ENCODE results near the gene LMOD2. TPM values are rescaled to one million over a fixed set of nuclear protein-coding genes. Genes with fewer than 3 reads are reported as not detected.

Gene LMOD2, protein sequence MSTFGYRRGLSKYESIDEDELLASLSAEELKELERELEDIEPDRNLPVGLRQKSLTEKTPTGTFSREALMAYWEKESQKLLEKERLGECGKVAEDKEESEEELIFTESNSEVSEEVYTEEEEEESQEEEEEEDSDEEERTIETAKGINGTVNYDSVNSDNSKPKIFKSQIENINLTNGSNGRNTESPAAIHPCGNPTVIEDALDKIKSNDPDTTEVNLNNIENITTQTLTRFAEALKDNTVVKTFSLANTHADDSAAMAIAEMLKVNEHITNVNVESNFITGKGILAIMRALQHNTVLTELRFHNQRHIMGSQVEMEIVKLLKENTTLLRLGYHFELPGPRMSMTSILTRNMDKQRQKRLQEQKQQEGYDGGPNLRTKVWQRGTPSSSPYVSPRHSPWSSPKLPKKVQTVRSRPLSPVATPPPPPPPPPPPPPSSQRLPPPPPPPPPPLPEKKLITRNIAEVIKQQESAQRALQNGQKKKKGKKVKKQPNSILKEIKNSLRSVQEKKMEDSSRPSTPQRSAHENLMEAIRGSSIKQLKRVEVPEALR
- 5.4 TPM for total RNA-seq
- not detected for polyA plus RNA-seq

DNA sequence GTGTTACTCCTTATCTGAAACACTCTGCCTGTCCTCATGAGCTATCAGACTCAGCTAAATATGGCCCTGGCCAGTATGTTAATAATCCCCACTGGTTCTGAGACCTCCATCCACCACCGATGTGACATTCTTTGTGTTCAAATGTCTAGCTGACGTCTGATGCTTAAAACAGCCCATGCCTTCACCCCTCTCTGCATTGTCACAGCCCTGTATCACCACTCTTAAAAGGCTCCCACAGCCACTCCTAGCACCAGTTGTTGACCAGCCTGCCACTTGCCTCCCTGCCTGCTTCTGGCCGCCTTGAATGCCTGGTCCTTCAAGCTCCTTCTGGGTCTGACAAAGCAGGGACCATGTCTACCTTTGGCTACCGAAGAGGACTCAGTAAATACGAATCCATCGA is at the start of gene LMOD2:
Gene LMOD2, plus strand, starts transcription at position 253 of the 400 bp plus-strand sequence. Its CDS starts 98 bp downstream, at position 351.
- Histone ChIP-seq H3K4me1 (ENCODE audit: insufficient read depth) (no peaks in the 10 kb centered on the region), H3K36me3 (ENCODE audit: insufficient read depth) (no peaks in the 10 kb centered on the region), H3K4me3 (ENCODE audit: low read depth, low read length) (no peak within 1 kb of the TSS), H3K27ac (ENCODE audit: low read depth) (no peak within 1 kb of the TSS)
- DNase-seq (ENCODE audit: extremely low spot score), result no peak
- 75% methylated on average over 6 of the region's 6 CpGs for WGBS

GRCh38 chr7:123607423-123607975 is 48.2 kb upstream of the LMOD2 start:
- no peak overlapping the region for H3K4me3 ChIP-seq (ENCODE audit: low read depth, low read length)
- no peaks in the 10 kb centered on the region for H3K4me1 ChIP-seq (ENCODE audit: insufficient read depth)
- 79% methylated on average over 4 of the region's 4 CpGs for WGBS
- H3K27ac ChIP-seq (ENCODE audit: low read depth), result no peak overlapping the region
- H3K36me3 ChIP-seq (ENCODE audit: insufficient read depth), result no peaks in the 10 kb centered on the region
- no peak for DNase-seq (ENCODE audit: extremely low spot score)

DNA sequence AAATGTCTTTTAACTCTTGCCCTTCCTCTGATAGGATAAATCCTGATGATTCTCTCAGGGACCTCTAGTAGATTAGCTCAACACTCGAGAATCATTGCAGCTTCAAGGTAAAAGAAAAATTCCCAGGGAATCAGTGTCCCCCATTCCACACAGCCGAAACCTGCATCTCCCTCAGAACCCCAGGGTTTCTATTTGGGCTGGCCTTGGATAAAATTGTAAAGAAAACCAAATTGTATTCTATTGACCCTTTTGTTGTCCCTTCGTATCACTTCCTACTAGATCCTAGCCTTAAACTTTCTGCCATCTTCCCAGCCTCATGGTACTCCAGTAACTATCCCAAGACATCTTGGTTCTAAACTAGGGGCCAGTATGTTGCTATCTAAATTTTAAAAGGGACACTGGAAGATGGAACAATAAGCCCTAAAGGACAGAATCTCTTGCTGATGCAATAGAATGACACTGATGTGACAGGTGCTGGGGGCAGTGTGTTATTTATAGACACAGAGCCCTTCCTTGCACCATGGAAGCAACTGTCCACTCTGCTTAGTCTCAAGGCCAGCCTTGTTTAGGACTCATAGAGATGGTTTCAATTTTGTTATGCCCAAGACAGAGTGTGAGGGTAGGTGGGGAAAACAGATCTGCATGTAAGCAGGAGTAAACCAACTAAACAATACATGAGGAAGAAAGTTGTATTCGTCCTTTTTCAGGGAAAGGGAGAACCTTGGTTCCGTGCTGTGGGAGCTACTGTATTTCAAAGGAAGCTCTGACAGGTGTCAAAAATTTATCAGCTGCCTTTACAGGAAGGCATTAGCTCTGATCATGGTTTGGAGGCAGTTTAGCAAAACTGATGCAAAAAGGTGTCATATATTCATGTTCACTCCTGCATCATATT is 46.4 kb upstream of the LMOD2 start:
- Histone ChIP-seq H3K27ac (ENCODE audit: low read depth) (no peak overlapping the region), H3K36me3 (ENCODE audit: insufficient read depth) (no peaks in the 10 kb centered on the region), H3K4me3 (ENCODE audit: low read depth, low read length) (no peak overlapping the region), H3K4me1 (ENCODE audit: insufficient read depth) (no peaks in the 10 kb centered on the region)
- DNase-seq (ENCODE audit: extremely low spot score), result no peak
- WGBS, result 87% methylated on average over 5 of the region's 5 CpGs

- no peak overlapping the region for H3K27ac ChIP-seq (ENCODE audit: low read depth)
Observed at GRCh38 chr7:123609883-123610239, 45.8 kb upstream of the LMOD2 start.

DNA sequence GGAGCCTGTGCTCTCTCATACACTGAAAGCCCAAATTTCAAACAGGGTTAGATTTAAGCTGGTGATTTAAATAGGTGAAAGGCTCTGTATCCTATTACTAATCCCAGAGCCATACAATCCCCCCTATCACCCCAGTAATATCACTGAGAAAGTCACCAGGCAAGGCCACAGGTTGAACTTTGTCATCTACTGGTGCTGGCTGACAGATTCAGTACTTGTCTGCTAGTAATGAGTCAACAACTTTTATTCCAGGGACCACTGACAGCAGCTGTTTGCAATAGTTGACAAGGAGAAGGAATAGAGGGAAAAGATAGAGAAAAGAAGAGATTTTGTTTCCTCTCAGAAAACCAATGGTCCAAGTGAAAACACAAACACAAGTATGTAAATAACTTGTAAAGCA is 43.6 kb upstream of the LMOD2 start:
- Histone ChIP-seq H3K27ac (ENCODE audit: low read depth) (no peak overlapping the region), H3K36me3 (ENCODE audit: insufficient read depth) (no peaks in the 10 kb centered on the region), H3K4me3 (ENCODE audit: low read depth, low read length) (no peak overlapping the region), H3K4me1 (ENCODE audit: insufficient read depth) (no peaks in the 10 kb centered on the region)
- DNase-seq (ENCODE audit: extremely low spot score), result no peak

More at GRCh38 chr7:123609883-123610239, 45.8 kb upstream of the LMOD2 start:
- Histone ChIP-seq H3K4me3 (ENCODE audit: low read depth, low read length) (no peak overlapping the region), H3K4me1 (ENCODE audit: insufficient read depth) (no peaks in the 10 kb centered on the region), H3K36me3 (ENCODE audit: insufficient read depth) (no peaks in the 10 kb centered on the region)
- DNase-seq (ENCODE audit: extremely low spot score), result no peak
- WGBS, result 73% methylated on average over 2 of the region's 2 CpGs

- Histone ChIP-seq H3K4me3 (ENCODE audit: low read depth, low read length) (no peak overlapping the region), H3K4me1 (ENCODE audit: insufficient read depth) (no peaks in the 10 kb centered on the region), H3K27ac (ENCODE audit: low read depth) (no peak overlapping the region), H3K36me3 (ENCODE audit: insufficient read depth) (no peaks in the 10 kb centered on the region)
- 30% methylated on average over 2 of the region's 2 CpGs for WGBS
- DNase-seq (ENCODE audit: extremely low spot score), result no peak
Observed at GRCh38 chr7:123615344-123615743, 40.3 kb upstream of the LMOD2 start.

DNA sequence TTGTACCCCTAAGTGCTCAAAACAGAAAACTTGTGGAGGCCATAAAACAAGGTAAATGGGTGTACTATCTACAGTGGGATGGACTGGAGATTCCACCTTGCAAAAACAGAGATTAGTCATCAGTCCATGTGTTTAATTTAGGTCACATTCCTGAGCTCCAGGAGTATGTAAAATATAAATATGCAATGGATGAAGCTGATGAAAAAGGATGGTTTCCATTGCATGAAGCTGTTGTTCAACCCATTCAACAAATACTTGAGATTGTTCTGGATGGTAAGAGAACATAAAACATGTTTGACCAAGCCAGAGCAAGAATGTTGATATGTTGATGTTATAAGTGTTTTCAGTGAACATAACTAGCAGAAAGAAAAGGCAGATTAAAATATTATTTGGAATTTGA is 39.4 kb upstream of the LMOD2 start:
- H3K27ac ChIP-seq (ENCODE audit: low read depth), result no peak overlapping the region
- no peaks in the 10 kb centered on the region for H3K4me1 ChIP-seq (ENCODE audit: insufficient read depth)
- no peak for DNase-seq (ENCODE audit: extremely low spot score)
- no peak overlapping the region for H3K4me3 ChIP-seq (ENCODE audit: low read depth, low read length)
- H3K36me3 ChIP-seq (ENCODE audit: insufficient read depth), result no peaks in the 10 kb centered on the region

DNA sequence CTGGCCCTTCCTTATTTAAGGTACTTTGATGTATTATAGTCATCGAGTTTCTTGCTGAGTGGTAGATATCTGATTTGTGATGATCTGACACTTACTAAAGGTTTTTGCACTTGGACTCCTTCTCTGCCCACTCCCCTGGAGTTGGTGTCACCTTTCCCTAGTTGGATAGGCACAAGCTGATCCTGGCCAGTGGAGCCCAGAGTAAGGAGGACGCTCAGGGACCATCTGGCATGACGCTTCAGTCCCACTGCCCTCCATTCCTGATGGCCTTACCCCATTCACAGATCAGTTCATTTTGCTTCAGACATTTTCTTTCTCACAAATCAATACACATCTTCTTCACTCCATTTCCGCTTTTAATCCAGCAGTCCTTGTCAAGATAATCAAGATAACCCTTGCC is 34.0 kb upstream of the LMOD2 start:
- no peak overlapping the region for H3K4me3 ChIP-seq (ENCODE audit: low read depth, low read length)
- H3K36me3 ChIP-seq (ENCODE audit: insufficient read depth), result no peaks in the 10 kb centered on the region
- no peak for DNase-seq (ENCODE audit: extremely low spot score)
- H3K4me1 ChIP-seq (ENCODE audit: insufficient read depth), result no peaks in the 10 kb centered on the region
- WGBS, result 80% methylated on average over 4 of the region's 4 CpGs
- no peak overlapping the region for H3K27ac ChIP-seq (ENCODE audit: low read depth)

DNA sequence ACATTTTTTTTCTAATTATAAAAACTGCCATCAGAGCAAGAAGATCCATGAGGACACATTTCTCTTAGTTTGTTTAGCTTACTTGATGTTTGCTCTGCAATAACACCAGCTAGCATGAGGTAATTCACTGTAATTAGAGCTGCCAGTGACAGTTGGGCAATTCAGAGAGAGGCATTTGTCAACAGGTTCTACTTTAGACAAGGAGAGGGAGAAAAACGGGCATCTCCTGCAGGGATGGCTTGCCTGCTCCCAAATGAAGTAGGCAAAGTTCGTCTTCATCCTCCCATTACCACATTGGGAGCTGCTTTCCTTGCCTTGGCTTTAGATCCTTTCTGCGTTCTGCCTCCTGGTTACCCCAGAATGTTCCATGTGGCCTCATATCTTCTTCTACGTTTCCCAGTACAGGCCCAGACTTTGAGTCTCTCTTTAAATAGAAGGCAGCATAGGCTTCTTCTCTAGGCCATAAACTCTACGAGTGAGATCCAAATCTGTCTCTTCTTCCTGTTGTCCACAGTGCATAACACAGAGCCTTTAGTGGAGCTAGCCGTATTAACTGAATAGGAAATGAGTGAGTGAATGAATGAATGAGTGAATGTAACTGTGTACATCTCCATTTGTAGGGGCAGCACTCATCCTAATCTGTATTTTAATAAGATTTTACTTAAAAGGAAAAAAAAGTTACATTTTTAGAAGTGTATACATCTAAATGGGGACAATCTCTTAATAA is 32.8 kb upstream of the LMOD2 start:
- no peak overlapping the region for H3K4me3 ChIP-seq (ENCODE audit: low read depth, low read length)
- DNase-seq (ENCODE audit: extremely low spot score), result no peak
- no peak overlapping the region for H3K27ac ChIP-seq (ENCODE audit: low read depth)
- WGBS, result 82% methylated on average over 6 of the region's 6 CpGs
- H3K4me1 ChIP-seq (ENCODE audit: insufficient read depth), result no peaks in the 10 kb centered on the region
- no peaks in the 10 kb centered on the region for H3K36me3 ChIP-seq (ENCODE audit: insufficient read depth)

- 68% methylated on average over 12 of the region's 12 CpGs for WGBS
- DNase-seq (ENCODE audit: extremely low spot score), result no peak
- no peak overlapping the region for H3K4me3 ChIP-seq (ENCODE audit: low read depth, low read length)
- H3K27ac ChIP-seq (ENCODE audit: low read depth), result no peak overlapping the region
- no peaks in the 10 kb centered on the region for H3K36me3 ChIP-seq (ENCODE audit: insufficient read depth)
- no peaks in the 10 kb centered on the region for H3K4me1 ChIP-seq (ENCODE audit: insufficient read depth)
Observed at GRCh38 chr7:123624527-123625183, 31.0 kb upstream of the LMOD2 start.

- DNase-seq (ENCODE audit: extremely low spot score), result no peak
- Histone ChIP-seq H3K27ac (ENCODE audit: low read depth) (no peak overlapping the region), H3K4me1 (ENCODE audit: insufficient read depth) (no peaks in the 10 kb centered on the region), H3K36me3 (ENCODE audit: insufficient read depth) (no peaks in the 10 kb centered on the region), H3K4me3 (ENCODE audit: low read depth, low read length) (no peak overlapping the region)
- WGBS, result 61% methylated on average over 2 of the region's 2 CpGs
Observed at GRCh38 chr7:123625254-123625653, 30.4 kb upstream of the LMOD2 start.

DNA sequence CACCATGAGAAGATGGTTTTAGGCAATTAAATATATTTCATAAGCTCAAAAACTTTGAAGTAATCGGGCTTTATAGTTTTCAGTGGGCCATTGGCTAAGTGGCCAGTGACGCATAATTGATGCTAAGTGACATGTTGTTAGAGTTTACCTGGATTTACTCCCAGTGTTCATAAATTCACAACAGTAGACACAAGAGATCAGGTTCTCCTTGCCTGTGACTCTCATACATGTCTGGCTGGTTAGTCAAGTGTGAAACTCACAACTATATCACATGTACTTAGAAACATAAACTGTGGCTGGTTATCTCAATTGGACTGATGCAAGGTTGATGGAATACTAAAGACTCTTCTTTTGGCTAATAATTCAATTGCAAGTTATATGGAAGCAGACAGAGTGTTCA is 27.8 kb upstream of the LMOD2 start:
- no peak overlapping the region for H3K27ac ChIP-seq (ENCODE audit: low read depth)
- WGBS, result 90% methylated on average over 2 of the region's 2 CpGs
- H3K4me1 ChIP-seq (ENCODE audit: insufficient read depth), result no peaks in the 10 kb centered on the region
- no peak for DNase-seq (ENCODE audit: extremely low spot score)
- H3K4me3 ChIP-seq (ENCODE audit: low read depth, low read length), result no peak overlapping the region
- no peaks in the 10 kb centered on the region for H3K36me3 ChIP-seq (ENCODE audit: insufficient read depth)

- Histone ChIP-seq H3K4me3 (ENCODE audit: low read depth, low read length) (no peak overlapping the region), H3K36me3 (ENCODE audit: insufficient read depth) (no peaks in the 10 kb centered on the region)
- WGBS, result 92% methylated on average over 5 of the region's 5 CpGs
Observed at GRCh38 chr7:123628829-123629228, 26.8 kb upstream of the LMOD2 start.

More at GRCh38 chr7:123628829-123629228, 26.8 kb upstream of the LMOD2 start:
- H3K27ac ChIP-seq (ENCODE audit: low read depth), result no peak overlapping the region
- no peak for DNase-seq (ENCODE audit: extremely low spot score)
- H3K4me1 ChIP-seq (ENCODE audit: insufficient read depth), result no peaks in the 10 kb centered on the region
